GM10847 (cell line): ENCODE results near the gene AIFM2.

Source experiments
- POLR2A ChIP-seq: IDR thresholded peaks from 2 replicates; pipeline ENCODE4 v1.6.1; 2011; ENCODE audit not compliant: insufficient read length; ENCODE audit errors: extremely low read depth

AIFM2 gene

GRCh38 chr10:70132098-70133029 is at the start of gene AIFM2:
AIFM2 (minus strand) TSS chr10:70132825; CDS start chr10:70124084, 8,741 bp downstream.
- TF ChIP-seq POLR2A: peak; percentile 49

GRCh38 chr10:70178139-70178725 is 45.6 kb upstream of the AIFM2 start:
- no peak for TF ChIP-seq POLR2A

DNA sequence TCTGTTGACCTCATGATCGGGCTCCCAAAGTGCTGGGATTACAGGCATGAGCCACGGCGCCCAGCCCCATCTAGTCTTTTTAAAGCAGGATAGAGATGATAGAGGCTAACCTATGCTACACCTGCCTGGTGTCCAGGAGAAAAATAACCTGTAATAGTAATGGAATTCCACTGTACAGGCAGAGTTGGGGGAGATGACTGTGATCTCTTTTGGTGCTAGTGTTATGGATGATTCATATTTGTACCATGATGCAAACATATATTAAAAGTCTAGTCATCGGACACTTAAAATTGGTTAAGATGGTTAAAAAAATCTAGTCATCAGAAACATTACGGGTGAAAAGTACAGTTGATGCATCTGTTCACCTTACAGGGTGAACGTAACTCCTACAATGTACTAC is 43.8 kb upstream of the AIFM2 start:
- TF ChIP-seq POLR2A: no peak

DNA sequence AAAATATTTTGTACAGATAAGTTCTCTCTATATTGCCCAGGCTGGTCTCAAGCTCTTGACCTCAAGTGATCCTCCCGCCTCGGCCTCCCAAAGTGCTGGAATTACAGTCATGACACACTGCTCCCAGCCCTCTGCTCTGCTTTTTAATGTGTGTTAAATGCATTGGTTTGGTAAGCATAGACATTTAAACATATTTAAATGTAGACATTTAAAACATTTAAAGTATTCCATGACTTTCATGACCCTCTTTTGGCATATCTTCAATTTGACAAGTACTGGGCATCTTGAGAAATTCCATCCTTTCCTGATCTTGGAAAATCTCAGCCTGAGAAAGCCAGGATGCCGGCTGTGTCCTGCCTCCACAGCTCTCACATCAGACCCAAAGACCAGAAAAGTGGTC is 42.9 kb upstream of the AIFM2 start:
- TF ChIP-seq POLR2A: no peak

DNA sequence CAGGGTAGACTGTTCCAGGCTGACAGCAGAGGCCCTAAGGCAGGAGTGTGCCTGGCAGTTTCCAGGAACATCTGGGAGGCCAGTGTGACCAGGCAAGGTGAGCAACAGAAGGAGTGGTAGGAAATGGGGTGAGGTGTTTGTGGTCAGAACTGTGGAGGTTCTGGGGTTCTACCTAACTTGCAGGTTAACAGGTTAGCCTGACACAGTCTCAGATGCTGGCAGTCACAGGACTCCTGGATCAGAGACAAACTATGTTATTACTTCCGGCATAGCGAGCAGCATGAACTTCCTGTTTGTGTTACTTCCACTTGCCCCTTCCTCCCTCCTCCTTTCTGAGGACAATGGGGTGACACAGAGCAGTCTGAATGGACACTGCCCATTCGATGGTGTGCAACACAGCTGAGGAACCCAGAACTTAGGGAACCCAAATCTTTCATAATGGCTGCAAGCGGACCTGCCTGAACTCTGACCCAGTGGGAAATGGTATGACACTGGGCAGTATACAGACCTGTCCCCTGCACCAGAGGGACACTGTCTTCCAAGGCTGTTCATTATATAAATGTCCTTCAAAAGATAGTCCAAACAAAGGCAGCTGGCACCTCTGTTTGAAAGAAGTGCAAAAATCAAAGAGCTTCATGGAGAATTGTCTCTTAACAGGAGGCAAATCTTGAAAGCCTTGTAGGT is 41.6 kb upstream of the AIFM2 start:
- no peak for TF ChIP-seq POLR2A

DNA sequence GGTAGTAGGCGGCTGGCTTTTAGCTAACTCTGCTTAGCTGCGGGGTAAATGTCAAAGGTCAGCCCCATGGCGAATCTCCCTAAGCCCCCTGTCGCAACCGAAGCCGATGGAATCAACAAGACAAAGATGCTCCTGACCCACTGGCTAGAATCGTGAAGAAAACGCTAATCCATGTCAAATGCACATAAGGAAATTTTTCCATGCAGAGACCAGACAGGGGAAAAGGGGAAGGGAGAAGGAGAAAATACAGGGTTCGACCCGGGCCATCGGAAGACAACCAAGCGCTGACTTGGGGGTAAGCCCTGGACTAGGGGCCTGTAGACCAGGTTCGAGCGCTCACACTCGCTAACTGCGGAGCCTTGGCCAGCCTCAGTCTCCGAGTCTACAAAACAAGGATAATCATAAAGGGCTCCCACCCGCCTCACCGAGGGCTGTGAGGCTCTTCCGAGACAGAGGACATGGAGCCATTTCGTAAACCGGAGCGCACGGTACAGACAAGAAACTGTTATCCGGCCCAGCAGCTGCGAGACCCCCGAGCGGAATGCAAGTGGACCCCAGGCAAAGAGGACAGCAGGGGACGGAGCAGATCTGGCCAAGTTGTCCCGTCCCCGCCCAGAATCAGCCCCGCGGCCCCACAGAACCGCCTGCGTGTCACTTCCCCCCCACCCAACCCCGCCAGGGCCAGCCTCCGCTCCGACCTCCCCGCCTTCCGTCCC is 37.2 kb upstream of the AIFM2 start:
- TF ChIP-seq POLR2A: no peak

GRCh38 chr10:70169011-70169410 is 36.4 kb upstream of the AIFM2 start:
- no peak for TF ChIP-seq POLR2A

- TF ChIP-seq POLR2A: no peak
These were observed 34.6 kb upstream of the AIFM2 start for GRCh38 chr10:70167246-70167645.

DNA sequence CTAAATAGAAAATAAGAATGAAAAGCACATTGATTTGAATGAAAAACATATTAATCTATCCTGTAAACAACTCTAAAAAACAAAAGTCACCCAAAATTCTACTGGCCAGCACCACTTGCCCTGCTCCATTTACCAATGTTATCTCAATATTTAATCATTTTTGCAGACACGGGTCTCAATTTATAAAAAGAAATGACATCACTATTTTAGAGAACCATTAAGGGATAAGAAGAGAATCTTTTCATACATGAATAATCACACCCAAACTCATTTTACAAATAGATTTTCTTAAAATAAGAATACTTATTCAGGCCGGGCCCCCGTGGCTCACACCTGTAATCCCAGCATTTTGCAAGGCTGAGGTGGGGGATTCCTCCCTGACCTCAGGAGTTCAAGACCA is 33.8 kb upstream of the AIFM2 start:
- no peak for TF ChIP-seq POLR2A

DNA sequence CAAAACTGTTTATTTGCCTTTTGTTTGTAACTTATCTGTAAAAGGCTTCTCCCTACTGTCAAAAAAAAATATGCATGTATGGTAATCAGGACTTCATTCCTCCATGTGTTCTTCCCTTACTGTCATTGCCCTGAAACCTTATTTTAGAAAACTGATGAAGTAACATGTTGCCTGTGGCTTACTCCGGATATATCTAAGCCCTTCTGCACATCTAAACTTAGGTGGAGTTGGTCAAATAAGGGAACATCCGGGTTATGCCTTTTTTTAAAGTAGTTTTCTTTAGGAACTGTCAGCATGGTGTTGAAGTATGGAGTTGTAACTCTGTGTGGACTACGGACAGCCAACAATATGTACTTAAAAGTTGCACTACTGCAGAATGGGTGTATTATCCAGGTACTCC is 31.5 kb upstream of the AIFM2 start:
- no peak for TF ChIP-seq POLR2A

DNA sequence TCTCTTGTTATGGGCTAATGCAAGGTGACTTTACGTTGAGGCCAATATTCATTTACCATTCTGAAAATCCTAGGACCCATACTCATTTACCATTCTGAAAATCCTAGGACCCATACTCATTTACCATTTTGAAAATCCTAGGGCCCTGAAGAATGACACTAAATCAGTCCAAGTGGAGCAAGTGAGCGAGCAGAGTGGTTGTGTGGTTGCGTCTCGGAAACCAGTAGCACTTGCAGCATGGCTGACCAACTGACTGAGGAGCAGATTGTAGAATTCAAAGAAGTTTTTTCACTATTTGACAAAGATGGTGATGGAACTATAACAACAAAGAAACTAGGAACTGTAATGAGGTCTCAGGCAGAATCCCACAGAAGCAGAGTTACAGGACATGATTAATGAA is 30.8 kb upstream of the AIFM2 start:
- no peak for TF ChIP-seq POLR2A

DNA sequence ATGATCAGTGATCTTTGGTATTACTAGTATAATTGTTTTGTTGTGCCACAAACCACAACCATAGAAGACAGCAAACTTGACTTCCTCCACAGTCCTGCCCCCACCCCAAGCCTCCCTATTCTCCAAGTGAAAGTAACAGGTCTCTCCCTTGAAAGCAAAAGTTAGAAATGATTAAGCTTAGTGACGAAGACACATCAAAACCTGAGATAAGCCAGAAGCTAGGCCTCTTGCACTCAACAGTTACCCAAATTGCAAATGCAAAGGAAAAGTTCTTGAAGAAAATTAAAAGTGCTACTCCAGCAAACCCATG is 30.2 kb upstream of the AIFM2 start:
- no peak for TF ChIP-seq POLR2A

GRCh38 chr10:70162151-70162891 is 29.7 kb upstream of the AIFM2 start:
- no peak for TF ChIP-seq POLR2A

GRCh38 chr10:70160798-70161197 is 28.2 kb upstream of the AIFM2 start:
- no peak for TF ChIP-seq POLR2A

DNA sequence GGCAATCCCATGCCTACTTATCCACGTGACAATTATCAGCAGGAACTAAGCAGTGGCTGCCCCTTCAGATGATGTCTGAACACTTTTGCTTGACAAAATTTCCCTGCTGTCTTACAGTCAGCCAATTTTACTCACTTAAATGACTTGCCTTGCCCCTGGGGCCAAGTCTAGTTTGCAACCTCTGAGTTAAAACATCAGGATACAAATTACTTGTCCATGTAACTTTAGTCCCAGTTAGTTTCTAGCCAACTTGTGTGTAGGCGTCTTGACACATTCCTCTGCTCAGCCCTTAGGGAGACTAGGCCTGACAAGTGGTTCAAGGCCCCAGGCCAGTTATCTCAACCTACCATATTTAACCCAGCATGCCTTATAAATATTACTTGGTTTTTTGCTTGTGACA is 25.5 kb upstream of the AIFM2 start:
- TF ChIP-seq POLR2A: no peak
